Colonic mucosa (tissue), 4 donors: ENCODE results near the gene SLC6A5. TPM values are rescaled to one million over a fixed set of nuclear protein-coding genes. Genes with fewer than 3 reads are reported as not detected.
"Not testable (repeated sequence)": the region's sequence is repeated elsewhere in the genome, so short reads cannot be mapped to it uniquely, and the experiment has no call there.

Experiments used
- DNase-seq: peaks from one replicate; pipeline ENCODE4 v3.0.0-alpha.2; 2020
- H3K27ac ChIP-seq: fragments of 200-600 bp; one replicate; pipeline ENCODE4 v1.8.0; 2021
- H3K27me3 ChIP-seq: fragments of 200-600 bp; one replicate; pipeline ENCODE4 v1.8.0; 2021
- H3K36me3 ChIP-seq: fragments of 200-600 bp; one replicate; pipeline ENCODE4 v1.8.0; 2021
- H3K4me1 ChIP-seq: fragments of 200-600 bp; one replicate; pipeline ENCODE4 v1.8.0; 2021; ENCODE audit warnings: mild to moderate bottlenecking
- H3K4me3 ChIP-seq: fragments of 200-600 bp; one replicate; pipeline ENCODE4 v1.8.0; 2021
- H3K9ac ChIP-seq, 2 donors: one replicate each; pipeline ENCODE4 v1.7.0; 2013; ENCODE audit warnings: control low read depth in 2 of 2, low read depth in 2 of 2, low read length in 2 of 2
- H3K9me3 ChIP-seq: fragments of 200-600 bp; one replicate; pipeline ENCODE4 v1.8.0; 2021
- intact Hi-C: fragments of 100-400 bp; cut with DNase I; formaldehyde crosslinking; loops from one replicate; pipeline ENCODE4 v1.14.1; 2022
- total RNA-seq, 2 donors: library from RNA; stranded (reverse); fragmentation: NEBNext Ultra II Directional in 1 of 2; extraction: Animal tissue kit (Norgen Biotek cat#: 25700) in 1 of 2; gene quantifications; one replicate each; pipeline ENCODE4 v1.2.1, GENCODE V29; 2021
- TF ChIP-seq, protein P1 (sequence below): fragments of 200-600 bp; IDR thresholded peaks from one replicate; pipeline ENCODE4 v1.8.0; 2022; ENCODE audit warnings: antibody characterized with exemption, mild to moderate bottlenecking
- donor health status: healthy.
- donor health status: DM: no; HTN: no; CAD: no.
- donor health status: DM: no; HTN: no; CAD: no.

The SLC6A5 gene
- not detected for total RNA-seq

DNA sequence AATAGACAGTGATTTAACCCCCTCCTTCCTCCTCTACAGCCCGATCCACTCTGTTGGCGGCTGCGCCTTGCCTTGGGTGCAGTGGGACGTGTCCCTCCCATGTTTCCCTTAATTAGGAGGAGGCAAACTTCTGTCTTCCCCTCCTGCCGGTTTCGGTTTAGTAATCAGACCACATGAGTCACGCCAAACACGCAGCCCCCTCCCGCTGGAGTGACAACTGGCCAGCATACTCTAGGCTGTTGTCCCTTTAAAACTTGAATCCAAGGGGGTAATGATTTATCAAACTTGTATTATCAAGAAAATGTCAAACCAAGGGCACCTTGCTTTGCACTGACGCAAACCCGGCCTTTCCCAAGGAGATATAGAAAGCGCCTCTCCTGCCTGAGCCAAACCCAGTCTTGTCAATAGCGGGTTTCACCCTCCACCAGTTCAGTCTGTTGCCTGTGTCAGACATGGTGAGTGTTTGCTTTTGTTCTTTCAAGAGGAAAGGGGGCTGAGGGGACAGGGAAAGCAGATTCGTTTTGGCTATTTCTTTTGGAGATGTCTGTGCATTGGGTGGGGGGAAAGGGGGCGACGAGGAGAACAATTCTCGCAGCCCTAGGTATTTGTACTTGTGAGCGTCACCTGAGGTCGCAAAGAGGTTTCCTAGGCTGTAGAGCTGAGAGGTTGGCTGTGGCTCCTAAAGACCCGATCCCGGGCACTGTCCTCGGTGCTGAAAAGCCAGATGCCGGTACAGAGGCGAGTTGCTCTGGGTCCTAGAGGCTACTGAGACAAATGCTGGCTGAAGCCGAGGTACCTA, at the start of gene SLC6A5:
SLC6A5 (plus strand) TSS at position 388 of the 799 bp plus-strand sequence; CDS start at position 453, 65 bp downstream.
- Histone ChIP-seq H3K4me1 (no peaks in the 10 kb centered on the region), H3K36me3 (no peaks in the 10 kb centered on the region), H3K4me3 (no peak within 1 kb of the TSS), H3K27me3 (peaks cover 84% of the 10 kb centered on the region), H3K27ac (no peak within 1 kb of the TSS), H3K9me3 (no peaks in the 10 kb centered on the region), H3K9ac (no peak within 1 kb of the TSS)
- intact Hi-C loops, result no loop called here
- DNase-seq, result no peak
- TF ChIP-seq, protein P1, sequence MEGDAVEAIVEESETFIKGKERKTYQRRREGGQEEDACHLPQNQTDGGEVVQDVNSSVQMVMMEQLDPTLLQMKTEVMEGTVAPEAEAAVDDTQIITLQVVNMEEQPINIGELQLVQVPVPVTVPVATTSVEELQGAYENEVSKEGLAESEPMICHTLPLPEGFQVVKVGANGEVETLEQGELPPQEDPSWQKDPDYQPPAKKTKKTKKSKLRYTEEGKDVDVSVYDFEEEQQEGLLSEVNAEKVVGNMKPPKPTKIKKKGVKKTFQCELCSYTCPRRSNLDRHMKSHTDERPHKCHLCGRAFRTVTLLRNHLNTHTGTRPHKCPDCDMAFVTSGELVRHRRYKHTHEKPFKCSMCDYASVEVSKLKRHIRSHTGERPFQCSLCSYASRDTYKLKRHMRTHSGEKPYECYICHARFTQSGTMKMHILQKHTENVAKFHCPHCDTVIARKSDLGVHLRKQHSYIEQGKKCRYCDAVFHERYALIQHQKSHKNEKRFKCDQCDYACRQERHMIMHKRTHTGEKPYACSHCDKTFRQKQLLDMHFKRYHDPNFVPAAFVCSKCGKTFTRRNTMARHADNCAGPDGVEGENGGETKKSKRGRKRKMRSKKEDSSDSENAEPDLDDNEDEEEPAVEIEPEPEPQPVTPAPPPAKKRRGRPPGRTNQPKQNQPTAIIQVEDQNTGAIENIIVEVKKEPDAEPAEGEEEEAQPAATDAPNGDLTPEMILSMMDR, result no peak

DNA sequence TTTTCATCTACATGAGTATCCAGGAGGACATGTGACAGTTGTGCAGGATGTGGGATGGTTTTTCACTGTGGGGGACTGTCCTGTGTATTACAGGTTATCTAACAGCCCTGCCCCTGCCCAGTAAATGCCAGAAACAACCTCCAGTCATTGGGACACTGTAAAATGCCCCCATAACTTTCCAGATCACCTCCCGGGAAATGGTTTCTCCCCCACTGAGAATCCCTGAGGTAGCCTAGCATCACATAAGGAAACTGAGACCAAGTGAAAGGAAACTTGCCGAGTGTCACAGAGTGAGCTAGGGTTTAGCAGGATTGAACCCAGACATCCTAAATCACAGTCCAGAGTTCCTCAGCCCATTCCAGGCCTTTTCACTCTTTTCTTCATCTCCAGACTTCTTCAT, 48.3 kb upstream of the SLC6A5 start:
- H3K4me3 ChIP-seq, result no peak overlapping the region
- intact Hi-C loops, result no loop called here
- no peaks in the 10 kb centered on the region for H3K9me3 ChIP-seq
- TF ChIP-seq, protein P1, result no peak
- no peak overlapping the region for H3K27ac ChIP-seq
- DNase-seq, result no peak
- no peaks in the 10 kb centered on the region for H3K4me1 ChIP-seq
- H3K27me3 ChIP-seq, result no peaks in the 10 kb centered on the region
- no peak overlapping the region for H3K9ac ChIP-seq
- no peaks in the 10 kb centered on the region for H3K36me3 ChIP-seq

DNA sequence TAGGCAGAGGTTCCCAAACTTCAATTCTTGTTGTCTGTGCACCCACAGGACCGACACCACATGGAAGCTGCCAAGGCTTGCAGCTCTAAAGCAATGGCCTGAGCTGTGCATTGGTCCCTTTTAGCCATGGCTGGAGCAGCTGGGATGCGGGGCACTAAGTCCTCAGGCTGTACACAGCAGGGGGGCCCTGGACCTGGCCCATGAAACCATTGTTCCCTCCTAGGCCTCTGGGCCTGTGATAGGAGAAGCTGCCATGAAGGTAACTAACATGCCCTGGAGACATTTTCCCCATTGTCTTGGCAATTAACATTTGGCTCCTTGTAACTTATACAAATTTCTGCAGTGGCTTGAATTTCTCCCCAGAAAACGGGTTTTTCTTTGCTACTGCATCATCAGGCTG, 43.6 kb upstream of the SLC6A5 start:
- H3K27ac ChIP-seq, result no peak overlapping the region
- no peaks in the 10 kb centered on the region for H3K9me3 ChIP-seq
- TF ChIP-seq, protein P1, result no peak
- no peaks in the 10 kb centered on the region for H3K4me1 ChIP-seq
- no peak overlapping the region for H3K9ac ChIP-seq
- no peak for DNase-seq
- no peaks in the 10 kb centered on the region for H3K27me3 ChIP-seq
- intact Hi-C loops, result no loop called here
- H3K4me3 ChIP-seq, result no peak overlapping the region
- H3K36me3 ChIP-seq, result no peaks in the 10 kb centered on the region

DNA sequence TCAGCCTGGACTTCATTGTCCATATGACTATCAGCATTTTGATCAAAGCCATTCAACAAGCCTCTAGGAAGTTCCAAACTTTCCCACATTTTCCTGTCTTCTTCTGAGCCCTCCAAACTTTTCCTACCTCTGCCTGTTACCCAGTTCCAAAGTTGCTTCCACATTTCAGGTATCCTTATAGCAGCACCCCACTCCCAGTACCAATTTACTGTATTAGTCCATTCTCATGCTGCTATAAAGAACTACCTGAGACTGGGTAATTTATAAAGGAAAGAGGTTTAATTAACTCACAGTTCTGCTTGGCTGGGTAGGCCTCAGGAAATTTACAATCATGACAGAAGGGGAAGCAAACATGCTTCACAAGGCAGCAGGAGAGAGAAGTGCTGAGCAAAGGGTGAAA, 43.0 kb upstream of the SLC6A5 start:
- H3K27me3 ChIP-seq, H3K4me3 ChIP-seq, intact Hi-C loops, H3K9me3 ChIP-seq, H3K4me1 ChIP-seq, H3K27ac ChIP-seq, H3K36me3 ChIP-seq, DNase-seq, H3K9ac ChIP-seq: not testable (repeated sequence)

DNA sequence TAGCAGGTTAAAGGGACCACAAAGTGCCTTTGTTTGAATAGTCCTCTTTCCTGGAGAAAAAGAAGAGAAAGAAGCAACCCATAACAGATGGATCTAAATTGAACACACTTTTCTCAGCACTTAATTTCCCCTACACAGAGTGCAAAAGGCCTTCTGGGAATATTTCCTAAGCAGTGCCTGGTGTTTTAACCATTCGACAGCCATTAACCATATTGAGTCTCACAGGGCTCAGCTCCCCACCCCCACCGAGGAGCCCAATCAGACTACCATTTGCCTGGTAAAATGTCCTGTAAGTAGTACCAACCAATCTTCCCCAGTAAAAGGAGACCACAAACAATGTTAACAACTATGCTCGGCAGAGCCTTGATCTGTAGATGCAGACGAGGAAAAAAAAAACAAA, 40.7 kb upstream of the SLC6A5 start:
- no peaks in the 10 kb centered on the region for H3K36me3 ChIP-seq
- no peaks in the 10 kb centered on the region for H3K4me1 ChIP-seq
- H3K27ac ChIP-seq, result no peak overlapping the region
- H3K9me3 ChIP-seq, result no peaks in the 10 kb centered on the region
- TF ChIP-seq, protein P1, result no peak
- intact Hi-C loops, result no loop called here
- no peak for DNase-seq
- H3K27me3 ChIP-seq, result no peaks in the 10 kb centered on the region
- H3K9ac ChIP-seq, result no peak overlapping the region
- H3K4me3 ChIP-seq, result no peak overlapping the region

DNA sequence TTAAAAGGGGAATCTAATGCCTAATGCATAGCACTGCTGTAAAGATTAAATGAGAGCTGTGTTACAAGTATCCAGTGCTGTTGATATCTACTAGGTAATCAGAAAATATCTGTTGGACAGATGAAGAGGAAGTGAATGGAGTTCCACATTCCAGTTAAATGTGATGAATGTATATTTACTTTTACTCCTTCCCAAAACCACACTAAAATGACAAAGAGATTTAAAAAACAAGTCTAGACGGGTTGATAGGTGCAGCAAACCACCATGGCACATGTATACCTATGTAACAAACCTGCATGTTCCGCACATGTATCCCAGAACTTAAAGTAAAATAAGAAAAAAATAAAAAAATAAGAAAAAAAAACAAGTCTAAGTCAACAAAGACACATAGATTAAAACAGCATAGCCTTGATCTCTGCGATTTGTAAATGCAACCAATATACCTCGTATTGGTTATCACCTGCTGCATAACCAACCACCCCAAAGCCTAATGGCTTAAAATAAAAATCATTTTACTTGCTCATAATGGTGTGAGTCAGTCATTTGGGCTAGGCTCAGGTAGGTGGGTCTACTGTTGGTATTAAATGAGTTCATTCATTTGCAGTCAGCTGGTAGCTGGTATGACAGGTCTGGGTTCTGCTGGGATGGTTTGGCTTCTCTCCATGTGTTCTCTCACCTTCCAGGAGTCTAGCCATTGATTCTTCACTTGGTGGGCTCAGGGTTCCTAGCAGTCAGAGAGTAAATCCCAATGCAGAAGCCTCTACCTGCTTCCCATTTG, 39.7 kb upstream of the SLC6A5 start:
- Histone ChIP-seq H3K27ac (no peak overlapping the region), H3K4me3 (no peak overlapping the region), H3K9ac (no peak overlapping the region), H3K9me3 (no peaks in the 10 kb centered on the region), H3K4me1 (no peaks in the 10 kb centered on the region), H3K27me3 (no peaks in the 10 kb centered on the region), H3K36me3 (no peaks in the 10 kb centered on the region)
- intact Hi-C loops, result no loop called here
- DNase-seq, result no peak
- TF ChIP-seq, protein P1, result no peak
